Coronary artery (tissue), 2 donors: ENCODE results near the gene AGBL5.
A peak's percentile ranks its signal among the peaks of the same experiment; 100 is the strongest.
"Not testable (repeated sequence)": the region's sequence is repeated elsewhere in the genome, so short reads cannot be mapped to it uniquely, and the experiment has no call there.

ENCODE experiments used
- DNase-seq: peaks from one replicate; pipeline ENCODE4 v3.0.0-alpha.2; 2017; ENCODE audit warnings: low spot score
- H3K27ac ChIP-seq, 2 donors: fragments of 200-600 bp; sonication (generic); one replicate each; pipeline ENCODE4 v1.5.1; 2016 to 2019
- H3K4me3 ChIP-seq: fragments of 200-600 bp; sonication (generic); 2 replicates; pipeline ENCODE4 v1.5.1; 2016; ENCODE audit warnings: mild to moderate bottlenecking, moderate library complexity
- CTCF ChIP-seq: fragments of 200-600 bp; sonication (generic); IDR thresholded peaks from one replicate; pipeline ENCODE4 v1.5.1; 2019; ENCODE audit warnings: antibody characterized with exemption

The AGBL5 gene

GRCh38 chr2:27115519-27115918 is 64.1 kb downstream of the AGBL5 start:
- no peak for TF ChIP-seq CTCF
- DNase-seq, result no peak
- H3K27ac ChIP-seq, result no peak overlapping the region
- H3K4me3 ChIP-seq, result no peak overlapping the region

- no peak for DNase-seq
- no peak overlapping the region for H3K27ac ChIP-seq
- no peak for TF ChIP-seq CTCF
- H3K4me3 ChIP-seq, result peak overlapping the region; percentile 74
Measured at GRCh38 chr2:27117995-27118524, 66.6 kb downstream of the AGBL5 start.

GRCh38 chr2:27118525-27119329 is 67.3 kb downstream of the AGBL5 start, which contains the start of gene CGREF1:
Gene CGREF1, minus strand, starts transcription at chr2:27119128. Its CDS starts 14,762 bp downstream, at chr2:27104366.
- no peak for TF ChIP-seq CTCF
- no peak for DNase-seq
- H3K27ac ChIP-seq, result no peak within 1 kb of the TSS
- peak within 1 kb of the TSS; percentile 74 for H3K4me3 ChIP-seq

GRCh38 chr2:27119330-27119670 is 67.8 kb downstream of the AGBL5 start:
- not testable (repeated sequence) for H3K27ac ChIP-seq, DNase-seq
- H3K4me3 ChIP-seq, result peak overlapping the region; percentile 74
